ENCODE results near the gene LGALS9.

LGALS9 gene

GRCh38 chr17:27601069-27601974 is 29.7 kb upstream of the LGALS9 start:
- peak; percentile 71 for DNase-seq (ENCODE audit: extremely low spot score)
- POLR2A ChIA-PET = interaction anchor here (0.6 kb wide), 1 partner anchor 104 kb away, joined by 3 read pairs; no protein-coding TSS in a partner anchor
- peak; percentile 89 for TF ChIP-seq CTCF (IDR thresholded peaks at IDR 0.05; ENCODE audit: control extremely low read depth, extremely low read depth, low read depth, missing control alignments)
- CTCF ChIA-PET = interaction anchor here (0.7 to 13.5 kb wide), 42 partner anchors 12 to 363 kb away, joined by 3 to 331 read pairs (median 7); partner anchors contain the start of genes KSR1 and LGALS9

GRCh38 chr17:27601975-27602302 is 29.0 kb upstream of the LGALS9 start:
- ChIA-PET CTCF (interaction anchor here (0.9 to 13.5 kb wide), 31 partner anchors 11 to 424 kb away, joined by 3 to 331 read pairs (median 7); partner anchors contain the start of gene LGALS9), POLR2A (interaction anchor here (0.6 kb wide), 1 partner anchor 105 kb away, joined by 3 read pairs; no protein-coding TSS in a partner anchor)
- no peak for TF ChIP-seq CTCF (IDR thresholded peaks at IDR 0.05; ENCODE audit: control extremely low read depth, extremely low read depth, low read depth, missing control alignments)
- DNase-seq (ENCODE audit: extremely low spot score) = no peak

GRCh38 chr17:27602721-27603420 is 28.1 kb upstream of the LGALS9 start:
- ChIA-PET POLR2A (no interaction called here), CTCF (interaction anchor here (0.9 to 13.5 kb wide), 33 partner anchors 10 to 425 kb away, joined by 3 to 331 read pairs (median 7); partner anchors contain the start of genes KSR1 and LGALS9)
- peak; percentile 85 for DNase-seq (ENCODE audit: extremely low spot score)
- peak; percentile 97 for TF ChIP-seq CTCF (IDR thresholded peaks at IDR 0.05; ENCODE audit: control extremely low read depth, extremely low read depth, low read depth, missing control alignments)

GRCh38 chr17:27603421-27603770 is 27.6 kb upstream of the LGALS9 start:
- ChIA-PET POLR2A (no interaction called here), CTCF (interaction anchor here (0.9 to 13.5 kb wide), 25 partner anchors 10 to 365 kb away, joined by 3 to 331 read pairs (median 13); partner anchors contain the start of genes KSR1 and LGALS9)
- no peak for DNase-seq (ENCODE audit: extremely low spot score)
- no peak for TF ChIP-seq CTCF (IDR thresholded peaks at IDR 0.05; ENCODE audit: control extremely low read depth, extremely low read depth, low read depth, missing control alignments)

GRCh38 chr17:27603880-27604794 is 26.9 kb upstream of the LGALS9 start:
- no peak for DNase-seq (ENCODE audit: extremely low spot score)
- ChIA-PET CTCF (interaction anchor here (0.9 to 13.5 kb wide), 21 partner anchors 9 to 366 kb away, joined by 3 to 331 read pairs (median 24); partner anchors contain the start of genes KSR1 and LGALS9), POLR2A (no interaction called here)
- no peak for TF ChIP-seq CTCF (IDR thresholded peaks at IDR 0.05; ENCODE audit: control extremely low read depth, extremely low read depth, low read depth, missing control alignments)
